Suppressor macrophage treated with lipopolysaccharide for 4 hours (primary cell): ENCODE results near the gene GNB1.

Experiments
- DNase-seq: peaks from one replicate; pipeline ENCODE4 v3.0.0-alpha.2; 2020

Gene GNB1

DNA sequence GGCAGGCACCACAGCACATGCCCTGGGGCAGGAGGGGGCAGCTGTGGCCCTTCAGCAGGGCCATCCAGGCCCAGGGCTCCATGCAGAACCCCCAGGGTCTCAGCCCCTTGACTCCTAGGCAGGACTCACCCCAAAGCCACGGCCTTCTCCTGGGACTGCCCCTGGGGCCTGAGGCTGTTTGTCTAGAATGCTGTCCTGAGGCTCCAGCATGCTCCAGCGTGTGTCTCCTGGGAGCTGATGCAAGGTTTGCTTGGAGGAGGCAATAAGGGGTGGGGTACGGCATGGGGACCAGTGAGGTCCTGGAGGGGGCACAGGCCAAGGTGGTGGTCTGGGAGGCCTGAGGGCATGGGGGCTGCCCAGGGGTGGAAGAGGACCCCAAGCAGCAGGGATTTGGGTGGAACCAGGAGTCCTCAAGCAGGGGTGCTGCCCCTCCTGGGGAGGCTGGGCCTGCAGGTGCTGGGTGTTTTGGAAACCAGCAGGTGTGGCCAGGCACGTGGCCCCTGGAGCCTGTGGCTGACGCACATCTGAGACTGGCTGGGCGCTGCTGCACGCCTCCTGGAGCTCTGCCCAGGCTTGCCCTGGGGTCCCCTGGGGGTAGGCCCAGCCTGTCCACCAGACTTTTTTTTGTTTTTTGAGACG, 16.3 kb upstream of the GNB1 start:
- no peak for DNase-seq

DNA sequence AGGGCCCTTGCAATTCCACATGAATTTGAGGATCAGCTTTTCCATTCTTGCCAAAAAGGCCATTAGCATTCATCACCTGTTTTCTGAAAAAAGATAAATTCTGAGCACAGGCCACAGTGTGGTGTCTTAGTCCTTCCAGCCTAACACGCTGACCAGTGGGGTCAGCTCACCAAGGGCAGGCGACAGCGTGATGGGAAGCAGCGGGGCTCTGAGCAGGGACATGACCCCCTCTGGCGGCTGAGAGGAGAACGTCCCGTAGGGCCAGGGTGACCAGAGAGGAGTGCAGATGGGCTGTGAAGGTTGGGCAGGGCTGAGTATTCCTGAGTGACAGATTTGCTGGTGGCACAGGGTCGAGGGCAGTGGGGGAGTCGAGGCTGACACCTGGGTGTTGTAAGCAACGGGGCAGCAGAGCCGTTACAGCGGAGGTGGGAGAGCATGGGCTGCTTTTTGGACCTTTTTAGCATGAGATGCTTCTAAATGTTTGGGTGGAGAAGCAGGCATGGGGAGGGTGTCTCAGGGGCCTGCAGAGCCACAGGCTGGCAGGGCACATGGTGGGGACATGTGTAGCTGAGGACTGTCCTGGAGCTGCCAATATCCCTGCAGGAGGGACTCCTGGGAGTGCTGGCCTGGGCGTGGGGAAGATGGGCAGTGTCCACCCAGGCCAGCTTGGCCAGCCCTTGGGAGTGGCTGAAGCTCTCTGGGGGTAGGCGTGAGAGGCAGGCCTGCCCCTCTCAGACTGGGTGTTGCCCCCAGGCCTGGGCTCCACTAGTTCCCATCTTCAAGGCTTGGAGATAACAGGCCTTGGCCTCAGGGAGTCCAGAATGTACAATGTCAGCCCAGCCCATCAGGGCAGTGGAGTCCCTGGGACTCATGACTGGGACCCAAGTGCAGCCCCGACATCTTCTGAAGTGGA, 15.6 kb upstream of the GNB1 start:
- peak; percentile 91 for DNase-seq

DNA sequence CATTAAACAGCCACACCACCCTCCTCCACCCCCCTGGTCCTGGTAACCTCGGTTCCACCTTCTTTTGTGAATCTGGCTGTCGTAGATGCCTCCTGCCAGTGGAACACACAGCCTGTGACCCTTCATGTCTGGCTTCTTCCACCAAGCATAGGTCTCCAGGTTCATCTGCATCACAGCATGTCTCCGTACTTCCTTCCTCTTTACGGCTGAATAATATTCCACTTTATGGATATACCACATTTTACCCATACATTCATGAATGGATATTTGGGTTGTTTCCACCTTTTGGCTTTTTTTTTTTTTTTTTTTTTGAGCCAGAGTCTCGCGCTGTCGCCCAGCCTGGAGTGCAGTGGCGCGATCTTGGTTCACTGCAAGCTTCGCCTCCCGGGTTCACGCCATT, 12.3 kb upstream of the GNB1 start:
- DNase-seq: no peak

GRCh38 chr1:1901641-1902294, 10.9 kb upstream of the GNB1 start:
- no peak for DNase-seq

- no peak for DNase-seq
Observed at GRCh38 chr1:1900883-1901640, 10.2 kb upstream of the GNB1 start.

DNA sequence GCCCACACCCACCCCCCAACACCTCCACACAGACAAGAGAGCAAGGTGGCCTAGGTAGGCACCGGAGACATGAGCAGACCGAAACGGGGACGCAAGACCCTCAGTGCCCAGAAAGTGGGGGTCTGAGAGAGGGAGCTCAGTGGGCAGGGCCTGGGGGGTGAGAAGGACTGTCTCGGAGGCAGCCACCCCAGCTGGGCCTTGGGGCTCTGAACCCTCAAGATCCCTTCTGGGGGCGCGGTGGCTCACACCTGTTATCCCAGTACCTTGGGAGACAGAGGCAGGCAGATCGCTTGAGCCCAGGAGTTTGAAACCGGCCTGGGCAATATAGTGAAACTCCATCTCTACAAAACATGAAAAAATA, 9.1 kb upstream of the GNB1 start:
- DNase-seq: no peak

DNA sequence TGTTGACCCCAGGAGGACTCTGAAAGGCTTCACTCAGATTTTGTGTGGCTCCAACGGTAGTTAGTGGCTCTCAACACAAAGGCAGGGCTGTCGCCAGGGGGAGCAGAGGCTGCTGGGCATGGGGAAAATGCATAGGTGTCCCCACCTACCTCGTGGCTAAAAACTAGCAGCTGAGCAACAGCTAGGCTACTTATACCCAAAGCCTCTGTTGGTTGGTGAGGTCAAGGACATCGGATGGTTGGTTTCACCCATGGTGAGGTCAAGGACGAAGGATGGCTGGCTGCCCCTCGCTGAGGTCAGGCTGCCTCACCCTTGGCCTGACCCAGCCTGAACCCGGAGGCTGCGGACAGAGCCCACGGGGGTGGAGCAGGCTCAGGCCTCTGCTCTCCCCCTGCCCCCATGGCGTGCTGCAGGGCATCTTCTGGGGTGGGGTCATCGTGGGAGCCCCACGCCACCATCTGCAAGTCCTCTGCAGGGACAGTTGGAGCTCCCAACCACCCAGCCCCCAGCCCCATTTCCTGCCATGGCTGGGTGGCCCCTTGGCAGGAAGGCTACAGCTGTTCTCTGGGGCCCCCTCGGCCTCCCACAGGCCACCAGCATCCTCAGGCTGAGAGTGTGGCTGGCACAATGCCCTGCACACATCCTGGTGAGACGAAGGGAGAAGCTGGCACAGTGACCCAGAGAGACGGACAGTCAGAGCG, 8.5 kb upstream of the GNB1 start:
- no peak for DNase-seq

DNA sequence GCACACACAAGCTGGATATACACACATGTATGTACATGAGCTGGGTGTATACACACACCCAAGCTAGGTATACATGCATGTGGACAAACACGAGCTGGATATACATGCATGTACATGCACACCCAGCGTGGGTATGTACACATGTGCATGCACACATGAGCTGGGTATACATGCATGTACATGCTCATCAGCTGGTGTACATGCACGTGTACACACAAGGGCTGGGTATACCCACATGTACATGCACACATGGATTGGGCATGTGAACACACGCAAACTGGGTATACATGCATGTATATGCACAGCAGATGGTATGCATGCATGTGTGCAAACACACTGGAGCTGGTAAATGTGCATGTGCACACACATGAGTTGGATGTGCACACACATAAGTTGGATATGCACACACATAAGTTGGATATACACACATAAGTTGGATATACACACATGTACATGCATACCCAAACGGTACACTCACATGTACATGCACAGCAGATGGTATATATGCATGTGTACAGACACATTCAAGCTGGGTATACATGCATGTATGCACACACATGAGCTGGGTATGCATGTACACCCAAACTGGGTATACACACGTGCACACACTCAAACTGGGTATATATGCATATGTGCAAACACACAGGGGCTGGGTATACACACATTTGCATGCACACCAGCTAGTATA, 7.5 kb upstream of the GNB1 start:
- no peak for DNase-seq

DNA sequence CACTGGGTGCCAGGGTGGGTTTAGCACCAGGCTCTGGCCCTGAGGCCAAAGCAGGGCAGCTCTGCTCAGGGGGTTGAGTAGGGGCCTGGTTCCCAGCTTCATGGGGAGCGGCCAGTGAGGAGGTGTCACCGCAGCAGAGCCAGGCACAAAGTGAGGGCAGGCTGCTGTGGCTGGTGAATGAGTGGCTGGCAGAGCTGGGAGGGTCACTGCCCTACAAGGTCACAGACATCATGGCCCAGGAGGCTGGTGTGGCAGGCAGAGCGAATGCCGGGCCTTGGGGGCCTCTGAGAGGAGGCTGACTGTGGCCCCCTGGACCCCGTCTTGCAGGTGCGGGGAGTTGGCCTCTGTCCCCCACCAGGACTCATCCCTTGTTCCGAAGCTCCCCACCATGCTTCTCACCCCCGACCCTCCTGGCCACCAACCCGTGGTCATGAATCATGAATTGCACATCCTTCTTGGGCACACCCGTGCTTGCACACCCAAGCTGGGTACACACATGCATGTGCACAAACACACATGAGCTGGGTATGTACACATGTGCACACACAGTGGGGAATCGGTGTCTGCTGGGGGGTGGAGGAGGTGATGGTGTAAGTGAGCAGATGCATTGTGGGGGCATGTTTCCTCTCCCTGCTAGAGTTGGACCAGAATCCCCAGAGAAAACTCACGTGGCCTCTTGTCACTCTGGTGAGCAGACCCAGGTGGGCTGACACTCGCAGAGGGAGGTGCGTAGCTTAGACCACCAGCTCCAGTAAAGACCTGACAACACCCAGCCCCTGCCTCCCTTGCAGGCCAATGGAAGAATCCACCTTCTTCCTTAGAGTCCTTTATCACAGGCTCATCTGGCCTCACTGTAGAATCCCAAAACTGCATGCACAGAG, 4.8 kb upstream of the GNB1 start:
- no peak for DNase-seq

- no peak for DNase-seq
Observed at GRCh38 chr1:1895060-1895418, 4.2 kb upstream of the GNB1 start.

DNA sequence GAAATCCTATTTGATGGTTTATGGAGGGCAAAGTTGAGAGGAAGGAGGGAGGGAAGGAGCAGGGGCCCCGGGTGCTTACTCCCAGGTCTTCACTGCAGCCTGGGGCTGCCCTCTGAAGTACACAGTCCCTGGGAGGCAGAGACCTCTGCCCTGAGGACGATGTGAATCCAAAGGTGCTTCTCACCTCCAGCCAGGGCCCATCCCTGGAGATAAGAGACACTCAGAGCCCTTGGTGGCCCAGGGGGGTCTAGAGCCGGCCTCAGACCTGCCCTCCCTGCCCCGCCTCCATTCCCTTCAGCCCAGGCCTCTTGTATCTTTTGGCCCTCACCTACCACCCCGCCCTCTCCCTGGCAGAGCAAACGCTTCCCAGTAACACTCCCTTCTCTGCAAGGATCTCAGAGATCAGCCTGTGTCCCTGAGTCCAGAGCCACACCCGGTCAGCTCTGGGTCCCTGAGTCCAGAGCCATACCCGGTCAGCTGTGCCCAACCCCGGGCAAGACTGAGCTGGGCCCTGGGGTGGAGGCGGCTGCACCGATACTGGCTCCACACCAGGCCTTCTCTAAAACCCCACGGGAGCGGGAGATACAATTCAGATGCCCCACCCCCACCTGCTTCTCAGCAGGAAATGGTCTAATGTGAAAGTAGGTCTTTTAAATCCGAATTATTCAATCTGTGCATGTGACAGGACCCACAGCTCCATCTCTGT, 3.6 kb upstream of the GNB1 start:
- no peak for DNase-seq

DNA sequence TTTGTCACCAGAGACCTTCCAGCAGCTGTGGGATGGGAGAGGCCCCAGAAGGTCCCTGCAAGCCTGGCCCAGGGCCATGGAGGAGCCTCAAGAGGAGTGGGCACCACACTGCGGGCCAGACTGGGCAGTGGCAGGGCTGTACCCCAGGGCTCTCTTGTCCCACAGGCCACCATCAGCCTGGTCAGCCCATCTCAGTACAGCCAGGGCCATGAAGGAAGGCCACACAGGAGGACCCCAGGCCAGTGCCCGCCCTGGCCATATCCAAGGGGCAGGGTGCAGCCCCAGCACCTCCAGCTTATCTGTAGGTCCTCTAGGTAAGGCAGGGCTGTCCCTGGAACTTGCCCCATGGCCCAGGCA, 3.1 kb upstream of the GNB1 start:
- DNase-seq: no peak

DNA sequence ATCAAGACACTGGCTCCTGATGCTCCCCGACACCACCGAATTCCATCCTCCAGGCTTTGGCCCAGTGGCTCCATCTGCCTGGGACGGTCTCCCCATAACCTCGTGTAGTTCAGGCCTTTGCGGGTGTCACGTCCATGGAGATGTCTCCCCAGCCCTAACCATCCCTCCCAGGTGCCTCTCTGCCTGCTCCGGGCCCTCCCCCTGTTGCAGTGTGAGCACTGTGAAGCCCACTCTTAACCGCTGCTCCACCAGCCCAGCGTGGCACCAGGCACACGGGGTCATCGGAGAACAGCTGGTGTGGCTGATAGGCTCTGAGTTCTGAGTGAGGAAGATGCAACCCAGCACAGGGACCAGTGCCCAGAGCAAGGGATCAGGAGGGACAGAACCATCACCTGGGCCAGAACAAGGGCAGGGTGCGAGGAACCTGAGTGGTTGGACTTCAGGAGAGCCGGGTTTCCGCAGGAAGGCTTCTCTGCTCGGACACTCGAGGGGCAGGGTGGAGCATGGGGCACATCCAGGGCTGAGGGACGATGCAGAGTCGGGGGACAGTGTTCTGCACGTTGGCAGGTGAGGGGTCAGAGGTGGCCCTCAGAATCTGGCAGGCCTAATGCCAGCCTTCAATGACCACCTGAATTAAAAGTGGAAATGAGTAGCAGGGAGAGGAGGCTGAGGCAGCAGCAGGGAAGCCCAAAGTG, 2.6 kb upstream of the GNB1 start:
- no peak for DNase-seq

GRCh38 chr1:1892763-1893120, 1.9 kb upstream of the GNB1 start:
- DNase-seq: no peak

DNA sequence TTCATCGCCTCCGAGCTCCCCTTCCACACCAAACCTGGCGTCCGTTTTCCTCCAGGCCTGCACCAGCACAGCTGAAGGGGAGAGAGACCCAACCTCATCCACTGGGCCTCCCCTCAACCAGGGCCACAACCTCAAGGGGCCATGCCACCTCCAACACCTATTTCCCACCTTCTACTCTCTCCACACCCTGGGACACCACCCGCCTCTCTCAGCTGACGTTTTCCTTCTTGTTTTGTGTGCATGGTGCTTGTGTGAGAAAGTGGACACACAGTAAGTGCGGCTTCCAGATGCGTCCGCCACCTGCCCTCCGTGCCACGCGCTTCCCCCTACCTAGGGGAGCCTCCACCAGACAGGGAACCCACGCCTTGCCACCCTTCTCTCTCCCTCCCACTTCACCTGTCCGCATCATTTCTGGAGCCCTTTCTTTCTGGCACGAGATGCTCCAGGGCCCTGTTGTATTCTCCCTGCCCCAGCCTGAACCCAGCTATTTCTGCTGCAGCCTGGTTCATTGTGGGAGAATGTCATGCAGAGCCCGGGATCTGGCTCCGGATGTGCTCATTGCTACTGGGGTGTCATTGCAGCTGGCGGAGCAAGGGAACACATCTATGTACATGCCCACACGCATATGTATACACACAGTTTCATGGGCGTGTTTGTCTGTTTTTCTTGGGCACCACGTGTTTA, 1.3 kb upstream of the GNB1 start:
- DNase-seq: no peak

GRCh38 chr1:1891349-1892078, 627 bp upstream of the GNB1 start:
- DNase-seq: peak; percentile 52

DNA sequence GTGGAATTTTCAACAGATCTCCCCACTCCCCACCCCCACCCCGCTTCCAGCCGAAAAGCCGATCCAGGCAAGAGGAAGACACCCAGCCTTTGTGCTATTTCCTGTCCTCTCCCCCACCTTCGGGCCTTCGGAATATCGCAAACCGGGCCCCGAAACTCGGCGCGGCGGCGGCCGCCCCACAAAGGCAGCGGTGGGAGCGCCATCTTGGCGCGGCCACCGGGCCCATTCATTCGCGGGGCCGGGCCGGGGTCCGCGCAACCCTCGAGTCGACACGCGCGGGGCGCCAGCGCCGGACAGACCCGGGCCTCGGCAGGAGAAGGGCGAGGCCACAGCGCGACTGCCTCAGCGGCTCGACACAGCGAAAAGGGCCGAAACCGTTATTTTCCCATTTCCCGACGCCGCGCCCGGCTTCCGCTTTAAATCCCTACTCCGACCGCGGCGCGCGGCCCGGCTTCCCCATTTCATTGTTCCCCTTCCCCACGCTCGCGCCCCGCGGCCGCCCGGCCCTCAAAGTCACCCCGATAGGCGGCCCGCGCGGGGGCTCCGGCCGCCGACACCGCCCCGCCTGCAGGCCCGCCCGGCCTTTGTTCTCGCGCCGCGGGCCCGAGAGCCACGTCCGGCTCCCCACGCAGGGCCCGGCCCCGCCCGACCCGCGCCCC, 911 bp downstream of the GNB1 start:
- DNase-seq: peak; percentile 89
